OCI-LY1 (cell line): ENCODE measurements around the gene SEPSECS.

Source experiments
- H2AFZ ChIP-seq: fragments of 200-600 bp; sonication (generic), shearing (Covaris generic); 2 replicates; pipeline ENCODE4 v1.6.0; 2014; ENCODE audit warnings: antibody characterized with exemption, mild to moderate bottlenecking, low read length
- H3F3A ChIP-seq: fragments of 200-600 bp; sonication (generic), shearing (Covaris generic); 2 replicates; pipeline ENCODE4 v1.6.0; 2014; ENCODE audit warnings: mild to moderate bottlenecking, antibody characterized with exemption, low read length, moderate library complexity; ENCODE audit not compliant: insufficient read depth
- H3K27ac ChIP-seq: fragments of 200-600 bp; sonication (generic); 2 replicates; pipeline ENCODE4 v1.5.1; 2014; ENCODE audit warnings: low read length, mixed run types, mild to moderate bottlenecking, low read depth; ENCODE audit not compliant: poor library complexity, severe bottlenecking
- H3K27me3 ChIP-seq: fragments of 200-600 bp; sonication (generic); 2 replicates; pipeline ENCODE4 v1.6.0; 2014; ENCODE audit warnings: antibody characterized with exemption, mild to moderate bottlenecking, low read length, moderate library complexity; ENCODE audit not compliant: insufficient read depth
- H3K36me3 ChIP-seq: fragments of 200-600 bp; sonication (generic); 2 replicates; pipeline ENCODE4 v1.6.1; 2014; ENCODE audit warnings: mild to moderate bottlenecking, antibody characterized with exemption, low read length, moderate library complexity, mixed read lengths; ENCODE audit not compliant: insufficient read depth
- H3K4me1 ChIP-seq: fragments of 200-600 bp; sonication (generic); 2 replicates; pipeline ENCODE4 v1.5.1; 2014; ENCODE audit warnings: mild to moderate bottlenecking, low read length, moderate library complexity; ENCODE audit not compliant: insufficient read depth, severe bottlenecking
- H3K4me2 ChIP-seq: fragments of 200-600 bp; sonication (generic), shearing (Covaris generic); 2 replicates; pipeline ENCODE4 v1.6.1; 2014; ENCODE audit warnings: low read length
- H3K4me3 ChIP-seq: fragments of 200-600 bp; sonication (generic); 2 replicates; pipeline ENCODE4 v1.5.1; 2014; ENCODE audit warnings: low read length, low read depth, mild to moderate bottlenecking, mixed read lengths; ENCODE audit not compliant: poor library complexity, severe bottlenecking
- H3K79me2 ChIP-seq: fragments of 200-600 bp; shearing (Covaris generic); 2 replicates; pipeline ENCODE4 v1.6.1; 2016; ENCODE audit warnings: mixed run types, low read length, mixed read lengths; ENCODE audit not compliant: insufficient read depth
- H3K9ac ChIP-seq: fragments of 200-600 bp; sonication (generic), shearing (Covaris generic); 2 replicates; pipeline ENCODE4 v1.6.1; 2014; ENCODE audit warnings: mild to moderate bottlenecking, low read length, mixed read lengths
- H3K9me2 ChIP-seq: fragments of 200-600 bp; sonication (generic), shearing (Covaris generic); 2 replicates; pipeline ENCODE4 v1.6.1; 2014; ENCODE audit warnings: low read depth, mild to moderate bottlenecking, low read length, mixed read lengths
- H3K9me3 ChIP-seq: fragments of 200-600 bp; shearing (Covaris generic); 2 replicates; pipeline ENCODE4 v1.6.1; 2014; ENCODE audit warnings: low read length, mixed read lengths
- H4K20me1 ChIP-seq: fragments of 200-600 bp; sonication (generic), shearing (Covaris generic); 2 replicates; pipeline ENCODE4 v1.6.0; 2016; ENCODE audit warnings: mild to moderate bottlenecking, low read length; ENCODE audit not compliant: insufficient read depth
- CTCF ChIP-seq: fragments of 200-600 bp; sonication (generic), shearing (Covaris generic); IDR thresholded peaks from 2 replicates; pipeline ENCODE4 v1.5.1; 2017; ENCODE audit warnings: mild to moderate bottlenecking, antibody characterized with exemption, low read length, moderate library complexity, mixed read lengths
- EZH2 ChIP-seq: fragments of 200-600 bp; sonication (generic), shearing (Covaris generic); IDR thresholded peaks from 2 replicates; pipeline ENCODE4 v1.8.0; 2017; ENCODE audit warnings: borderline replicate concordance, mixed run types, mild to moderate bottlenecking, antibody characterized with exemption, low read length, moderate library complexity, mixed read lengths

The SEPSECS gene

GRCh38 chr4:25081866-25082471 lies 78.3 kb downstream of the SEPSECS start:
- H3K27me3 ChIP-seq: no peaks in the 10 kb centered on the region
- H2AFZ ChIP-seq: no peak overlapping the region
- no peak overlapping the region for H3K27ac ChIP-seq

GRCh38 chr4:25080571-25080970 lies 79.7 kb downstream of the SEPSECS start:
- H3K4me1 ChIP-seq: no peaks in the 10 kb centered on the region
- no peaks in the 10 kb centered on the region for H3F3A ChIP-seq
- H3K4me3 ChIP-seq: no peak overlapping the region
- TF ChIP-seq CTCF (no peak), EZH2 (no peak)
- H4K20me1 ChIP-seq: no peaks in the 10 kb centered on the region
- H3K36me3 ChIP-seq: no peaks in the 10 kb centered on the region
- no peaks in the 10 kb centered on the region for H3K9me2 ChIP-seq
- no peaks in the 10 kb centered on the region for H3K9me3 ChIP-seq
- H3K4me2 ChIP-seq: no peak overlapping the region
- no peak overlapping the region for H2AFZ ChIP-seq
- H3K27ac ChIP-seq: no peak overlapping the region
- no peaks in the 10 kb centered on the region for H3K27me3 ChIP-seq
- H3K79me2 ChIP-seq: no peaks in the 10 kb centered on the region
- no peak overlapping the region for H3K9ac ChIP-seq

More at GRCh38 chr4:25081866-25082471, 78.3 kb downstream of the SEPSECS start:
- Histone ChIP-seq H3F3A (no peaks in the 10 kb centered on the region), H3K9ac (no peak overlapping the region), H3K36me3 (no peaks in the 10 kb centered on the region), H3K4me2 (no peak overlapping the region), H3K4me1 (no peaks in the 10 kb centered on the region), H3K4me3 (no peak overlapping the region), H3K79me2 (no peaks in the 10 kb centered on the region), H3K9me2 (no peaks in the 10 kb centered on the region), H3K9me3 (no peaks in the 10 kb centered on the region), H4K20me1 (no peaks in the 10 kb centered on the region)
- TF ChIP-seq EZH2 (no peak), CTCF (no peak)

GRCh38 chr4:25078523-25078922 lies 81.7 kb downstream of the SEPSECS start:
- Histone ChIP-seq H3K9me2 (no peaks in the 10 kb centered on the region), H3K4me2 (no peak overlapping the region), H3K4me1 (no peaks in the 10 kb centered on the region), H4K20me1 (no peaks in the 10 kb centered on the region), H3K27ac (no peak overlapping the region), H3K9ac (no peak overlapping the region), H3K4me3 (no peak overlapping the region), H3F3A (no peaks in the 10 kb centered on the region), H3K36me3 (no peaks in the 10 kb centered on the region), H3K79me2 (no peaks in the 10 kb centered on the region), H2AFZ (no peak overlapping the region), H3K9me3 (no peaks in the 10 kb centered on the region), H3K27me3 (no peaks in the 10 kb centered on the region)
- no peak for TF ChIP-seq EZH2
- TF ChIP-seq CTCF: no peak
